A673 (cell line): ENCODE measurements around the gene EXOC3.

Experiments
- CTCF ChIP-seq: fragments of 300-800, 200-600 bp; sonication (generic); conservative IDR thresholded peaks from 2 replicates; pipeline ENCODE4 v1.5.1; 2017; ENCODE audit warnings: low read depth, mild to moderate bottlenecking, antibody characterized with exemption, low read length, moderate library complexity, mixed read lengths
- EZH2 ChIP-seq: fragments of 200-600 bp; sonication (generic); IDR thresholded peaks from 2 replicates; pipeline ENCODE4 v1.6.1; 2017; ENCODE audit warnings: borderline replicate concordance, low read depth, mild to moderate bottlenecking, mixed read lengths, antibody characterized with exemption, low read length; ENCODE audit not compliant: poor library complexity, severe bottlenecking

GRCh38 chr5:416636-416960, 26.4 kb upstream of the EXOC3 start:
- TF ChIP-seq EZH2 (no peak), CTCF (no peak)
